IMR-90 (cell line): ENCODE results near the gene CDT1. TPM values are rescaled to one million over a fixed set of nuclear protein-coding genes. Genes with fewer than 3 reads are reported as not detected.

Source experiments
- ATAC-seq: fragments of 200-7000 bp; cut with Tn5 transposase; 2 replicates; pipeline ENCODE4 v1.9.1; 2020; ENCODE audit warnings: low read depth, mild to moderate bottlenecking, moderate library complexity
- BruUV-seq: library from RNA; stranded (reverse); fragments of 400-500 nt; replicated peaks from 2 replicates; lab custom pipeline; 2021; lab: Mats Ljungman, UMichigan
- CTCF ChIA-PET: fragments of 300-600 bp; formaldehyde crosslinking; extraction: SDS; loops from one replicate; lab custom pipeline; 2021; ENCODE audit warnings: antibody characterized with exemption; lab: Yijun Ruan, JAX
- POLR2A ChIA-PET: fragments of 300-600 bp; sonication (Branson Sonifier 250); formaldehyde crosslinking; loops from one replicate; lab custom pipeline; 2022; ENCODE audit warnings: antibody characterized with exemption; ENCODE audit not compliant: unreplicated experiment; lab: Charles Lee
- DNase-seq: peaks from one replicate; pipeline ENCODE4 v3.0.0; 2013
- H2AFZ ChIP-seq: replicated peaks from 2 replicates; pipeline ENCODE3; 2013; ENCODE audit warnings: low read length, mild to moderate bottlenecking; ENCODE audit not compliant: poor library complexity
- H2AK5ac ChIP-seq: 2 replicates; pipeline ENCODE4 v1.6.1; 2013; ENCODE audit warnings: low read depth, low read length, inconsistent platforms
- H2AK9ac ChIP-seq: replicated peaks from 2 replicates; pipeline ENCODE3; 2013; ENCODE audit warnings: mild to moderate bottlenecking, low read depth, low read length, moderate library complexity; ENCODE audit not compliant: poor library complexity
- H2BK120ac ChIP-seq: 2 replicates; pipeline ENCODE4 v1.6.1; 2013; ENCODE audit warnings: low read depth, low read length, inconsistent platforms
- H2BK15ac ChIP-seq: 3 replicates; pipeline ENCODE4 v1.6.1; 2013; ENCODE audit warnings: low read depth, low read length, inconsistent platforms
- H2BK20ac ChIP-seq: 2 replicates; pipeline ENCODE4 v1.6.1; 2013; ENCODE audit warnings: low read depth, mild to moderate bottlenecking, inconsistent platforms, low read length, moderate library complexity
- H2BK5ac ChIP-seq: 2 replicates; pipeline ENCODE4 v1.6.1; 2013; ENCODE audit warnings: mild to moderate bottlenecking, low read depth, low read length, inconsistent platforms; ENCODE audit not compliant: poor library complexity, severe bottlenecking
- H3K14ac ChIP-seq: replicated peaks from 2 replicates; pipeline ENCODE4 v1.6.1; 2013; ENCODE audit warnings: low read depth, low read length, inconsistent platforms
- H3K18ac ChIP-seq: 2 replicates; pipeline ENCODE4 v1.6.1; 2013; ENCODE audit warnings: low read depth, low read length, control low read depth
- H3K23ac ChIP-seq: 2 replicates; pipeline ENCODE4 v1.6.1; 2013; ENCODE audit warnings: low read depth, low read length, inconsistent platforms
- H3K27ac ChIP-seq: 2 replicates; pipeline ENCODE4 v1.5.1; 2013; ENCODE audit warnings: mild to moderate bottlenecking, control low read depth, low read length; ENCODE audit not compliant: insufficient read depth
- H3K27me3 ChIP-seq: 2 replicates; pipeline ENCODE4 v1.6.1; 2013; ENCODE audit warnings: low read length; ENCODE audit not compliant: control insufficient read depth, insufficient read depth
- H3K36me3 ChIP-seq: 2 replicates; pipeline ENCODE4 v1.6.1; 2013; ENCODE audit warnings: low read length, mixed read lengths; ENCODE audit not compliant: control insufficient read depth, insufficient read depth
- H3K4ac ChIP-seq: 2 replicates; pipeline ENCODE4 v1.6.1; 2013; ENCODE audit warnings: low read depth, low read length, inconsistent platforms
- H3K4me1 ChIP-seq: 2 replicates; pipeline ENCODE4 v1.6.1; 2013; ENCODE audit warnings: low read length, mixed read lengths; ENCODE audit not compliant: control insufficient read depth, insufficient read depth
- H3K4me2 ChIP-seq: 2 replicates; pipeline ENCODE4 v1.6.1; 2013; ENCODE audit warnings: low read depth, mild to moderate bottlenecking, control low read depth, low read length, moderate library complexity
- H3K4me3 ChIP-seq: 2 replicates; pipeline ENCODE4 v1.5.1; 2013; ENCODE audit warnings: low read depth, mild to moderate bottlenecking, control low read depth, low read length, moderate library complexity; ENCODE audit not compliant: insufficient read depth
- H3K56ac ChIP-seq: 2 replicates; pipeline ENCODE4 v1.6.1; 2013; ENCODE audit warnings: low read length, inconsistent platforms; ENCODE audit not compliant: insufficient read depth; ENCODE audit errors: extremely low read depth
- H3K79me1 ChIP-seq, 2 experiments: 2 replicates each; pipeline ENCODE4 v1.6.1; 2013; ENCODE audit warnings: low read length in 2 of 2, inconsistent platforms in 1 of 2, low read depth in 1 of 2
- H3K9ac ChIP-seq: 2 replicates; pipeline ENCODE4 v1.6.1; 2013; ENCODE audit warnings: low read depth, low read length, control low read depth
- H3K9me1 ChIP-seq: 2 replicates; pipeline ENCODE4 v1.6.1; 2013; ENCODE audit warnings: low read length, inconsistent platforms; ENCODE audit not compliant: insufficient read depth
- H3K9me3 ChIP-seq: 2 replicates; pipeline ENCODE4 v1.6.1; 2013; ENCODE audit warnings: low read length; ENCODE audit not compliant: control insufficient read depth, insufficient read depth
- H4K20me1 ChIP-seq: 2 replicates; pipeline ENCODE4 v1.6.1; 2013; ENCODE audit warnings: low read length, inconsistent platforms; ENCODE audit not compliant: insufficient read depth
- H4K5ac ChIP-seq: 2 replicates; pipeline ENCODE4 v1.6.1; 2013; ENCODE audit warnings: mild to moderate bottlenecking, low read depth, low read length, control low read depth
- H4K8ac ChIP-seq, 2 experiments: 2 replicates each; pipeline ENCODE4 v1.6.1; 2013; ENCODE audit warnings: low read depth in 2 of 2, low read length in 2 of 2, control low read depth in 1 of 2, inconsistent platforms in 1 of 2
- H4K91ac ChIP-seq: 2 replicates; pipeline ENCODE4 v1.6.1; 2013; ENCODE audit warnings: low read depth, low read length, inconsistent platforms; ENCODE audit not compliant: insufficient read depth
- BHLHE40 ChIP-seq: fragments of 150-350 bp; IDR thresholded peaks from 2 replicates; pipeline ENCODE4 v1.6.1; 2016; ENCODE audit warnings: mild to moderate bottlenecking, low read depth, low read length
- CEBPB ChIP-seq: IDR thresholded peaks from 2 replicates; pipeline ENCODE4 v1.6.1; 2012; ENCODE audit warnings: low read depth, low read length, improper control_type of control experiment
- CHD1 ChIP-seq: IDR thresholded peaks from 2 replicates; pipeline ENCODE4 v1.6.1; 2012; ENCODE audit warnings: low read depth, low read length, improper control_type of control experiment
- FOS ChIP-seq: fragments of 150-350 bp; IDR thresholded peaks from 2 replicates; pipeline ENCODE4 v1.6.1; 2016; ENCODE audit warnings: low read depth, low read length
- MAFK ChIP-seq: IDR thresholded peaks from 2 replicates; pipeline ENCODE4 v1.6.1; 2012; ENCODE audit warnings: low read depth, low read length, improper control_type of control experiment
- MAZ ChIP-seq: IDR thresholded peaks from 2 replicates; pipeline ENCODE4 v1.6.1; 2012; ENCODE audit warnings: low read depth, mild to moderate bottlenecking, low read length, improper control_type of control experiment, moderate library complexity, borderline replicate concordance
- NFE2L2 ChIP-seq: fragments of 150-350 bp; IDR thresholded peaks from 2 replicates; pipeline ENCODE4 v1.6.1; 2016; ENCODE audit warnings: low read depth, mild to moderate bottlenecking, low read length
- POLR2A ChIP-seq: IDR thresholded peaks from 2 replicates; pipeline ENCODE4 v1.6.1; 2012; ENCODE audit warnings: mild to moderate bottlenecking, low read depth, low read length
- RAD21 ChIP-seq: IDR thresholded peaks from 2 replicates; pipeline ENCODE4 v1.6.1; 2012; ENCODE audit warnings: low read length, improper control_type of control experiment
- RCOR1 ChIP-seq: IDR thresholded peaks from 2 replicates; pipeline ENCODE4 v1.6.1; 2012; ENCODE audit warnings: mild to moderate bottlenecking, low read length, improper control_type of control experiment; ENCODE audit not compliant: insufficient replicate concordance
- RFX5 ChIP-seq: IDR thresholded peaks from 2 replicates; pipeline ENCODE4 v1.8.0; 2012; ENCODE audit warnings: low read depth, mild to moderate bottlenecking, low read length, moderate library complexity
- SMC3 ChIP-seq: fragments of 150-350 bp; IDR thresholded peaks from 2 replicates; pipeline ENCODE4 v1.6.1; 2016; ENCODE audit warnings: low read depth, mild to moderate bottlenecking, antibody characterized with exemption, low read length, moderate library complexity
- WGBS, 2 experiments: methylation state at CpG; one replicate each; pipeline versions ENCODE4 v1.1.5 to v1.1.7; 2013; ENCODE audit warnings: missing lambda C conversion rate in 2 of 2; ENCODE audit not compliant: insufficient read length in 1 of 2; ENCODE audit errors: extremely low coverage in 2 of 2; 5-methylcytosine and 5-hydroxymethylcytosine counted together
- dilution Hi-C: fragments of 300-500 bp; cut with HindIII; formaldehyde crosslinking; loops from one replicate; pipeline ENCODE4 v1.14.3; 2018; ENCODE audit warnings: low sequenced_read_pairs; ENCODE audit not compliant: unreplicated experiment
- in situ Hi-C: fragments of 300-500 bp; cut with MboI; formaldehyde crosslinking; loops from 3 replicates; pipeline ENCODE4 v1.14.3; 2019; ENCODE audit warnings: low sequenced_read_pairs, inconsistent platforms, mixed read lengths
- intact Hi-C: fragments of 100-400 bp; cut with micrococcal nuclease; formaldehyde crosslinking; loops from 2 replicates; pipeline ENCODE4 v1.10.0; 2022
- polyA plus RNA-seq, 3 experiments: library from polyadenylated mRNA; depleted of rRNA; stranded (reverse); fragments of >200 nt; gene quantifications; 2 replicates each; pipeline ENCODE4 v1.2.3, GENCODE V29; 2012; ENCODE audit warnings: low replicate concordance in 1 of 3
- total RNA-seq: library from RNA; depleted of rRNA; stranded (reverse); fragments of >200 nt; gene quantifications from 2 replicates; pipeline ENCODE4 v1.2.3, GENCODE V29; 2012
- TF ChIP-seq, protein P1 (sequence below): conservative IDR thresholded peaks from 2 replicates; pipeline ENCODE4 v1.5.1; 2012; ENCODE audit warnings: mild to moderate bottlenecking, low read depth, low read length, improper control_type of control experiment
- TF ChIP-seq, protein P2 (sequence below): fragments of 150-350 bp; IDR thresholded peaks from 2 replicates; pipeline ENCODE4 v1.6.1; 2016; ENCODE audit warnings: low read depth, mild to moderate bottlenecking, low read length, moderate library complexity, borderline replicate concordance

The CDT1 gene
- total and polyA plus RNA-seq, 2 of the 4 experiments (the other 2 are of a cell fraction) = 3.2 to 11.8 TPM

DNA sequence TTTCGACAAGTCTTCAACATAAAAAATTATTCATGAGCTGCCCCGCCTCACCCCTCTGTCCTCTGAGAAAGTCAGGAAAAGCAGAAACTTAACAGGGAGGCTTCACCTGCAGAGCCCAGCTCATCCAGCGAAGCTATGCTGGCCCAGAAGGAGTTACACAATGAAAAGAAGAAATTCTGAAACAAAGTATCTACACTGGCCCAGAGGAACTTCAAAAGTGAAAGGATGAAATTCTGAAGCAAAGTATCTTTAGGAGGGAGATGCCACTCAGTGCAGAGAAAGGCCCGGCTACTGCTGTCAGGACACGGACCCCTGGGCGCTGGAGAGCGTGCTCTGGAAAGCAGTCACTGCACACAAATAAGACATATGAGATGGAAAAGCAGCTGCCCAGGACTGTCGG is 51.6 kb downstream of the CDT1 start:
- Histone ChIP-seq H2AK9ac (no peak overlapping the region), H3K4me3 (no peak overlapping the region), H3K56ac (no peak overlapping the region), H4K5ac (no peak overlapping the region), H2BK5ac (no peak overlapping the region), H2BK20ac (no peak overlapping the region), H2BK120ac (no peak overlapping the region), H3K27ac (no peak overlapping the region), H2AK5ac (no peak overlapping the region), H3K23ac (no peak overlapping the region), H4K20me1 (peaks cover 24% of the 10 kb centered on the region), H3K14ac (no peak overlapping the region), H3K27me3 (no peaks in the 10 kb centered on the region), H3K4ac (no peak overlapping the region), H3K9ac (no peak overlapping the region), H3K4me2 (no peak overlapping the region), H4K91ac (no peak overlapping the region), H2AFZ (no peak overlapping the region), H2BK15ac (no peak overlapping the region), H3K9me1 (0 out of 2 replicates have a peak, but pooled peaks cover 4% of the 10 kb centered on the region), H3K18ac (no peak overlapping the region), H4K8ac (no peak overlapping the region), H3K4me1 (peaks cover 9% of the 10 kb centered on the region), H3K79me1 (peaks cover 9 to 38% of the 10 kb centered on the region in 2 experiments), H3K36me3 (peaks cover 18% of the 10 kb centered on the region), H3K9me3 (no peaks in the 10 kb centered on the region)
- POLR2A ChIA-PET = no interaction called here
- CTCF ChIA-PET = no interaction called here
- ATAC-seq (no peak), DNase-seq (no peak)
- dilution Hi-C loops (no loop called here), intact Hi-C loops (loop anchor here (5.0 kb wide), 1 partner anchor 72 kb away; no protein-coding TSS in a partner anchor), in situ Hi-C loops (no loop called here)
- 100% methylated on average over 1 of the region's 8 CpGs for WGBS, 2 experiments
- BruUV-seq = no TSS peak
- TF ChIP-seq NFE2L2 (no peak), CHD1 (no peak), POLR2A (no peak), MAZ (no peak), SMC3 (no peak), BHLHE40 (no peak), RFX5 (no peak), RAD21 (no peak), CEBPB (no peak), MAFK (no peak), FOS (no peak), RCOR1 (no peak)
- TF ChIP-seq, protein P1, sequence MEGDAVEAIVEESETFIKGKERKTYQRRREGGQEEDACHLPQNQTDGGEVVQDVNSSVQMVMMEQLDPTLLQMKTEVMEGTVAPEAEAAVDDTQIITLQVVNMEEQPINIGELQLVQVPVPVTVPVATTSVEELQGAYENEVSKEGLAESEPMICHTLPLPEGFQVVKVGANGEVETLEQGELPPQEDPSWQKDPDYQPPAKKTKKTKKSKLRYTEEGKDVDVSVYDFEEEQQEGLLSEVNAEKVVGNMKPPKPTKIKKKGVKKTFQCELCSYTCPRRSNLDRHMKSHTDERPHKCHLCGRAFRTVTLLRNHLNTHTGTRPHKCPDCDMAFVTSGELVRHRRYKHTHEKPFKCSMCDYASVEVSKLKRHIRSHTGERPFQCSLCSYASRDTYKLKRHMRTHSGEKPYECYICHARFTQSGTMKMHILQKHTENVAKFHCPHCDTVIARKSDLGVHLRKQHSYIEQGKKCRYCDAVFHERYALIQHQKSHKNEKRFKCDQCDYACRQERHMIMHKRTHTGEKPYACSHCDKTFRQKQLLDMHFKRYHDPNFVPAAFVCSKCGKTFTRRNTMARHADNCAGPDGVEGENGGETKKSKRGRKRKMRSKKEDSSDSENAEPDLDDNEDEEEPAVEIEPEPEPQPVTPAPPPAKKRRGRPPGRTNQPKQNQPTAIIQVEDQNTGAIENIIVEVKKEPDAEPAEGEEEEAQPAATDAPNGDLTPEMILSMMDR = no peak
- TF ChIP-seq, protein P2, sequence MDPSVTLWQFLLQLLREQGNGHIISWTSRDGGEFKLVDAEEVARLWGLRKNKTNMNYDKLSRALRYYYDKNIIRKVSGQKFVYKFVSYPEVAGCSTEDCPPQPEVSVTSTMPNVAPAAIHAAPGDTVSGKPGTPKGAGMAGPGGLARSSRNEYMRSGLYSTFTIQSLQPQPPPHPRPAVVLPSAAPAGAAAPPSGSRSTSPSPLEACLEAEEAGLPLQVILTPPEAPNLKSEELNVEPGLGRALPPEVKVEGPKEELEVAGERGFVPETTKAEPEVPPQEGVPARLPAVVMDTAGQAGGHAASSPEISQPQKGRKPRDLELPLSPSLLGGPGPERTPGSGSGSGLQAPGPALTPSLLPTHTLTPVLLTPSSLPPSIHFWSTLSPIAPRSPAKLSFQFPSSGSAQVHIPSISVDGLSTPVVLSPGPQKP = no peak
